Measurements from ENCODE around the gene WDFY3. TPM values are rescaled to one million over a fixed set of nuclear protein-coding genes. Genes with fewer than 3 reads are reported as not detected.

Gene WDFY3
- total and polyA plus RNA-seq, 8 donors = 3.2 to 163 (median 28.4) TPM

- H3K9me3 ChIP-seq = no peaks in the 10 kb centered on the region
- DNase-seq = no peak
- peaks cover 24 to 98% (median 95%) of the 10 kb centered on the region in 4 donors for H3K36me3 ChIP-seq
- no peaks in the 10 kb centered on the region for H3K27me3 ChIP-seq
- intact Hi-C loops (cut with DNase I; ENCODE audit: low total_unique reads) = no loop called here
- H3K4me3 ChIP-seq = no peak overlapping the region
- H3K27ac ChIP-seq = no peak overlapping the region
- no peak for TF ChIP-seq EP300 (IDR thresholded peaks at IDR 0.05)
- TF ChIP-seq POLR2AphosphoS5 (IDR thresholded peaks at IDR 0.05) = no peak
- TF ChIP-seq POLR2A (IDR thresholded peaks at IDR 0.05) = no peak
- no peak for TF ChIP-seq CTCF (IDR thresholded peaks at IDR 0.05)
- peaks cover 0 to 15% (median 0%) of the 10 kb centered on the region in 4 donors for H3K4me1 ChIP-seq
These were observed 277.3 kb downstream of the WDFY3 start for GRCh38 chr4:84689197-84689596.

DNA sequence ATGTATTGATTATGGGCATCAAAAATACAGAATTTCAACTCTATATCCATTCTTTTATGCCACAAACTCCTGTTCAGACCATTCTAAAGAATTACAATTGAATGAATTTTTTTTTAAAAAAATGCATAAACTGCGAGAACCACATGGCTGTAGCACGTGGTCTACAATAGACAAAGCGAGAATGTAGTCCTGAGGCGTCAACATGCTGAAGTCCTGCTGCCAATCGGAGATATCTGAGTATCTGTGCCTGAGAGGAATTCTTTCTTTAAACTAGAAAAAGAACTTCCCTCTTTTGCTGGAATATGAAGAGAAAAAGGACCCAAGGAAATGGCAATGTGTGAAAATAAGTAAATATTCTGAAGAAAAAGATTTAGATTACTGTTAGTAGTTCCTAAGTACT, 277.9 kb downstream of the WDFY3 start:
- H3K27me3 ChIP-seq = no peaks in the 10 kb centered on the region
- H3K4me1 ChIP-seq = peaks cover 0 to 15% (median 0%) of the 10 kb centered on the region in 4 donors
- no peak overlapping the region for H3K27ac ChIP-seq
- intact Hi-C loops (cut with DNase I; ENCODE audit: low total_unique reads) = no loop called here
- DNase-seq = no peak
- TF ChIP-seq CTCF (IDR thresholded peaks at IDR 0.05) = no peak
- TF ChIP-seq POLR2A (IDR thresholded peaks at IDR 0.05) = no peak
- no peak for TF ChIP-seq POLR2AphosphoS5 (IDR thresholded peaks at IDR 0.05)
- TF ChIP-seq EP300 (IDR thresholded peaks at IDR 0.05) = no peak
- H3K36me3 ChIP-seq = peaks cover 21 to 98% (median 95%) of the 10 kb centered on the region in 4 donors
- no peak overlapping the region for H3K4me3 ChIP-seq
- no peaks in the 10 kb centered on the region for H3K9me3 ChIP-seq
- WGBS, 5 donors = 93 to 96% (median 95%) methylated on average over 5 of the region's 5 CpGs

- H3K27me3 ChIP-seq = no peaks in the 10 kb centered on the region
- H3K36me3 ChIP-seq = peaks cover 16 to 98% (median 95%) of the 10 kb centered on the region in 4 donors
- DNase-seq = no peak
- H3K4me3 ChIP-seq = no peak overlapping the region
- no peaks in the 10 kb centered on the region for H3K9me3 ChIP-seq
- H3K27ac ChIP-seq = no peak overlapping the region
- intact Hi-C loops (cut with DNase I; ENCODE audit: low total_unique reads) = no loop called here
- peaks cover 0 to 21% (median 11%) of the 10 kb centered on the region in 4 donors for H3K4me1 ChIP-seq
- WGBS, 5 donors = 45 to 90% (median 76%) methylated on average over 1 of the region's 1 CpG
- TF ChIP-seq POLR2AphosphoS5 (IDR thresholded peaks at IDR 0.05) (no peak), EP300 (IDR thresholded peaks at IDR 0.05) (no peak), POLR2A (IDR thresholded peaks at IDR 0.05) (no peak), CTCF (IDR thresholded peaks at IDR 0.05) (no peak)
These were observed 281.4 kb downstream of the WDFY3 start for GRCh38 chr4:84685105-84685504.

DNA sequence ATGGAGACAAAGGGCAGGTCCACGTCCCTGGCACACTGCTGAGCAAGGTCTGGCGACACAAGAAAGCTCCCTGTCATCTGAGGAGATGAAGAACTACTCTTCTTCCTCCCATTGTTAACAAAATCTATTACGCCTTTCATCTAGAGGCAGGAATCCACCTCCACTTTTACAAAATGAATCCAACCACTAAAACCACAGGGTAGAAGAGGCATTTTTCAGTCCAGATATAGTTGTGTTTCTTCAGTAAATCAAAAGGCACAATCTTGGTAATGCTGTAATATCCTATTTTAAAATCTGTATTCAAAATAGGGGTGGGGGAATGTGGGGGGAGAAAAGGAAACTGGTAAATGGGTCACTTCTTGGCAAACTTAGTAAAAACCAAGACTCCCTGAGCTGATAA, 282.1 kb downstream of the WDFY3 start:
- DNase-seq = no peak
- TF ChIP-seq POLR2A (IDR thresholded peaks at IDR 0.05) (no peak), POLR2AphosphoS5 (IDR thresholded peaks at IDR 0.05) (no peak), CTCF (IDR thresholded peaks at IDR 0.05) (no peak), EP300 (IDR thresholded peaks at IDR 0.05) (no peak)
- intact Hi-C loops (cut with DNase I; ENCODE audit: low total_unique reads) = no loop called here
- peaks cover 0 to 21% (median 11%) of the 10 kb centered on the region in 4 donors for H3K4me1 ChIP-seq
- 91 to 95% (median 92%) methylated on average over 3 of the region's 3 CpGs for WGBS, 5 donors
- no peaks in the 10 kb centered on the region for H3K9me3 ChIP-seq
- H3K4me3 ChIP-seq = no peak overlapping the region
- H3K36me3 ChIP-seq = peaks cover 16 to 98% (median 96%) of the 10 kb centered on the region in 4 donors
- H3K27me3 ChIP-seq = no peaks in the 10 kb centered on the region
- no peak overlapping the region for H3K27ac ChIP-seq

All from stomach (tissue), 9 donors.